A549 (cell line): Measurements from ENCODE around the gene DDB1. TPM values are rescaled to one million over a fixed set of nuclear protein-coding genes. Genes with fewer than 3 reads are reported as not detected.

Source experiments
- ATAC-seq, 2 experiments: fragments of 200-7000 bp in 1 of 2; fragments of >200 bp in 1 of 2; cut with Nextera tagmentation in 1 of 2; cut with Tn5 transposase in 1 of 2; 3 replicates each; pipeline versions ENCODE4 v1.8.0 to v1.9.1; 2018 to 2020; ENCODE audit warnings: mild to moderate bottlenecking in 1 of 2, moderate library complexity in 1 of 2
- CTCF ChIA-PET: fragments of 300-600 bp; sonication (Branson Sonifier 250); formaldehyde crosslinking; extraction: SDS; loops from one replicate; lab custom pipeline; 2021; ENCODE audit warnings: antibody characterized with exemption, inconsistent platforms; lab: Yijun Ruan, JAX
- POLR2A ChIA-PET: fragments of 350-600 bp; formaldehyde crosslinking; extraction: SDS; loops from one replicate; lab custom pipeline; 2021; ENCODE audit warnings: antibody characterized with exemption, inconsistent platforms; lab: Yijun Ruan, JAX
- DNase-seq, 2 experiments: peaks; one replicate each; pipeline versions ENCODE4 v3.0.0 to v3.0.0-alpha.2; 2011 to 2016; ENCODE audit warnings: low read depth in 1 of 2, low spot score in 1 of 2
- FAIRE-seq: peaks from 2 replicates; lab custom pipeline; 2011; peaks lifted over from hg19 to GRCh38; lab: Jason Lieb, UNC
- H3K27ac ChIP-seq, 2 experiments: fragments of >200 bp; sonication (Bioruptor Twin); formaldehyde crosslinking; 3 replicates each; pipeline ENCODE4 v1.5.1; 2016 to 2017
- H3K4me1 ChIP-seq: fragments of >200 bp; sonication (Bioruptor Twin); formaldehyde crosslinking; 3 replicates; pipeline ENCODE4 v1.6.1; 2016
- H3K4me2 ChIP-seq: fragments of >200 bp; sonication (Bioruptor Twin); formaldehyde crosslinking; 3 replicates; pipeline ENCODE4 v1.6.1; 2016
- H3K4me3 ChIP-seq: fragments of >200 bp; sonication (Bioruptor Twin); formaldehyde crosslinking; 3 replicates; pipeline ENCODE4 v1.5.1; 2016
- H3K9me3 ChIP-seq: fragments of >200 bp; sonication (Bioruptor Twin); formaldehyde crosslinking; 3 replicates; pipeline ENCODE4 v1.6.1; 2016
- BHLHE40 ChIP-seq: IDR thresholded peaks from 2 replicates; pipeline ENCODE4 v1.6.1; 2012; ENCODE audit warnings: low read depth, low read length, inconsistent platforms
- CBX2 ChIP-seq: fragments of 200-600 bp; sonication (generic); IDR thresholded peaks from 2 replicates; pipeline ENCODE4 v1.6.1; 2016; ENCODE audit warnings: low read depth, mild to moderate bottlenecking, borderline replicate concordance
- CHD2 ChIP-seq: fragments of 150-350 bp; IDR thresholded peaks from 2 replicates; pipeline ENCODE4 v1.6.1; 2014; ENCODE audit warnings: low read length; ENCODE audit not compliant: partially characterized antibody
- CHD4 ChIP-seq: fragments of 200-600 bp; sonication (generic); IDR thresholded peaks from 2 replicates; pipeline ENCODE4 v1.6.1; 2016; ENCODE audit warnings: antibody characterized with exemption, mild to moderate bottlenecking, borderline replicate concordance
- EP300 ChIP-seq, 2 experiments: fragments of >200 bp; sonication (Bioruptor Twin); formaldehyde crosslinking; IDR thresholded peaks; 2 replicates in 1 of 2; 3 replicates in 1 of 2; pipeline ENCODE4 v1.6.1; 2016 to 2017
- FOSB ChIP-seq: fragments of 250-450 bp; sonication (Bioruptor Pico); IDR thresholded peaks from 2 replicates; pipeline ENCODE4 v1.5.0; 2020; ENCODE audit warnings: mild to moderate bottlenecking, moderate library complexity
- FOSL2 ChIP-seq, 2 experiments: fragments of 450-650 bp in 1 of 2; fragments of >200 bp in 1 of 2; sonication (Bioruptor Twin) in 1 of 2; formaldehyde crosslinking; IDR thresholded peaks; 2 replicates each; pipeline versions ENCODE4 v1.5.0 to v1.6.1; 2016 to 2020; ENCODE audit warnings: mild to moderate bottlenecking in 1 of 2, moderate library complexity in 1 of 2
- GATA3 ChIP-seq: IDR thresholded peaks from 2 replicates; pipeline ENCODE4 v1.6.1; 2012; ENCODE audit warnings: borderline replicate concordance
- HDAC2 ChIP-seq: fragments of 200-600 bp; sonication (generic); IDR thresholded peaks from 2 replicates; pipeline ENCODE4 v1.6.1; 2016
- HOXB5 ChIP-seq: fragments of 250-450 bp; sonication (Bioruptor Pico); IDR thresholded peaks from 2 replicates; pipeline ENCODE4 v1.5.0; 2020; ENCODE audit warnings: mild to moderate bottlenecking, moderate library complexity
- JUNB ChIP-seq: fragments of >200 bp; sonication (Bioruptor Twin); formaldehyde crosslinking; IDR thresholded peaks from 2 replicates; pipeline ENCODE4 v1.6.1; 2016
- KDM1A ChIP-seq: fragments of 200-600 bp; sonication (generic); IDR thresholded peaks from 2 replicates; pipeline ENCODE4 v1.6.1; 2016; ENCODE audit warnings: low read depth, mild to moderate bottlenecking
- MAX ChIP-seq: IDR thresholded peaks from 2 replicates; pipeline ENCODE4 v1.6.1; 2012
- MAZ ChIP-seq: fragments of 150-350 bp; IDR thresholded peaks from 2 replicates; pipeline ENCODE4 v1.6.1; 2014; ENCODE audit warnings: antibody characterized with exemption, low read depth, low read length, borderline replicate concordance
- MYC ChIP-seq: IDR thresholded peaks from 2 replicates; pipeline ENCODE4 v1.6.1; 2012; ENCODE audit warnings: mild to moderate bottlenecking, inconsistent platforms, low read length, improper control_type of control experiment, borderline replicate concordance
- NPAS2 ChIP-seq: fragments of 250-450 bp; sonication (Bioruptor Pico); IDR thresholded peaks from 2 replicates; pipeline ENCODE4 v1.8.0; 2022; ENCODE audit warnings: mild to moderate bottlenecking, moderate library complexity, borderline replicate concordance
- NR3C1 ChIP-seq: fragments of >200 bp; sonication (Bioruptor Twin); formaldehyde crosslinking; IDR thresholded peaks from 3 replicates; pipeline ENCODE4 v1.6.1; 2017
- RAD21 ChIP-seq, 2 experiments: fragments of >200 bp in 1 of 2; sonication (Bioruptor Twin) in 1 of 2; formaldehyde crosslinking in 1 of 2; IDR thresholded peaks in 1 of 2; conservative IDR thresholded peaks in 1 of 2; 2 replicates in 1 of 2; 3 replicates in 1 of 2; pipeline ENCODE4 v1.6.1; 2012 to 2018; ENCODE audit warnings: inconsistent platforms in 1 of 2
- RARB ChIP-seq: fragments of 250-450 bp; sonication (Bioruptor Pico); IDR thresholded peaks from 2 replicates; pipeline ENCODE4 v1.8.0; 2021; ENCODE audit warnings: mild to moderate bottlenecking, moderate library complexity
- RCOR1 ChIP-seq: fragments of 150-350 bp; IDR thresholded peaks from 2 replicates; pipeline ENCODE4 v1.6.1; 2014; ENCODE audit warnings: antibody characterized with exemption, low read length, low read depth
- RFX5 ChIP-seq: fragments of 450-650 bp; IDR thresholded peaks from 2 replicates; pipeline ENCODE4 v1.7.1; 2014; ENCODE audit warnings: antibody characterized with exemption, mild to moderate bottlenecking, moderate library complexity
- SREBF2 ChIP-seq: fragments of 450-650 bp; IDR thresholded peaks from 2 replicates; pipeline ENCODE4 v1.6.1; 2014; ENCODE audit warnings: mild to moderate bottlenecking, moderate library complexity
- USF2 ChIP-seq: fragments of 450-650 bp; IDR thresholded peaks from 2 replicates; pipeline ENCODE4 v1.6.1; 2014; ENCODE audit warnings: antibody characterized with exemption
- ZFP36 ChIP-seq: fragments of 450-650 bp; IDR thresholded peaks from 2 replicates; pipeline ENCODE4 v1.6.1; 2014; ENCODE audit warnings: borderline replicate concordance; ENCODE audit not compliant: partially characterized antibody
- ZSCAN20 ChIP-seq: fragments of 250-450 bp; sonication (Bioruptor Pico); IDR thresholded peaks from 2 replicates; pipeline ENCODE4 v1.8.0; 2022; ENCODE audit warnings: mild to moderate bottlenecking, moderate library complexity
- WGBS: methylation state at CpG from one replicate; pipeline ENCODE4 v1.1.6; 2017; ENCODE audit errors: missing lambda C conversion rate; 5-methylcytosine and 5-hydroxymethylcytosine counted together
- polyA plus RNA-seq, 4 experiments: library from polyadenylated mRNA; depleted of rRNA in 3 of 4; stranded (reverse); fragments of >200 nt; fragmentation: RNase III in 1 of 4; extraction: RNeasy Plus Mini Kit Qiagen cat#74134 plus additional on column Dnase treatment in 1 of 4; gene quantifications; 2 replicates in 3 of 4; 3 replicates in 1 of 4; pipeline ENCODE4 v1.2.3, GENCODE V29; 2011 to 2017
- TF ChIP-seq, protein P1 (sequence below): fragments of >200 bp; sonication (Bioruptor Twin); formaldehyde crosslinking; IDR thresholded peaks from 3 replicates; pipeline ENCODE4 v1.5.1; 2016
- TF ChIP-seq, protein P2 (sequence below): fragments of 200-600 bp; sonication (generic); IDR thresholded peaks from 2 replicates; pipeline ENCODE4 v1.6.1; 2016; ENCODE audit warnings: antibody characterized with exemption, mild to moderate bottlenecking, moderate library complexity
- TF ChIP-seq, protein P3 (sequence below): fragments of >200 bp; sonication (Bioruptor Twin); formaldehyde crosslinking; IDR thresholded peaks from 3 replicates; pipeline ENCODE4 v1.6.1; 2016
- TF ChIP-seq, protein P4 (sequence below): fragments of 150-350 bp; IDR thresholded peaks from 2 replicates; pipeline ENCODE4 v1.6.1; 2014; ENCODE audit warnings: low read depth, mild to moderate bottlenecking, low read length
- TF ChIP-seq, protein P5 (sequence below): IDR thresholded peaks from 2 replicates; pipeline ENCODE4 v1.6.1; 2012; ENCODE audit warnings: low read depth, borderline replicate concordance

The DDB1 gene
- polyA plus RNA-seq, 2 of the 4 experiments (the other 2 are of a cell fraction) = 149 to 222 TPM

DNA sequence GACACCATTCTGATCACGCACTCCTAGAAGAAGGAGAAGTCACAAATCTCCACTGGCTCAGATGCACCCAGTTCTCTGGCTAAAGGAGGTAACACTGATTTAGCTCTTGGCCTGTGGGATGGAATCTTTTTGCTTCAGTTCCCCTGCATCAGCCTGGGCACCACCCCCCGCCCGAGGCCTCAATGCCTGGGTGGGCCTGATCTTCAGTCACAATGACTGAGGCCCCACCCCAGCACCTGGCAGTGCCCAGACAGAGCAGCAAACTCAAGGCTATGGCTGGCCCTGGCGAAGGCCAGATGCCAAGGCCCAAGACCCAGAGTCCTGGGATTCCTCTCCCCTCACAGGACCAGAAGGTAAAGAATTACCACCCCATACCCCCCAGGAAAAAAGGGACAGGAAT, 23.8 kb upstream of the DDB1 start:
- POLR2A ChIA-PET = no interaction called here
- no peak for FAIRE-seq

DNA sequence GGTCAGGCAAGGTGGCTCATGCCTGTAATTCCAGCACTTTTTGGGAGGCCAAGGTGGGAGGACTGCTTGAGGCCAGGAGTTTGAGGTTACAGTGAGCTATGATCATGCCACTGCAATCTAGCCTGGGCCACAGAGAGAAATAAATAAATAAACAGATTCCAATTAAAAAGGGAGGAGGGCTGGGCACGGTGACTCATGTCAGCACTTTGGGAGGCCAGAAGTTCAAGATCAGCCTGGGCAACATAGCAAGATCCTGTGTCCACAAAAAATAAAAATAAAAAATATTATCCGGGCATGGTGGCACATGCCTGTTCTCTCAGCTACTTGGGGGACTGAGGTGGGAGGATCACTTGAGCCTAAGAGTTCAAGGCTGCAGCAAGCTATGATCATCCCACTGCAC, 21.3 kb upstream of the DDB1 start:
- FAIRE-seq = no peak
- ChIA-PET CTCF (interaction anchor here (1.4 to 33.1 kb wide), 5 partner anchors 9 to 100 kb away, joined by 4 to 521 read pairs (median 21); partner anchors contain the start of genes CYB561A3, DDB1, TKFC and TMEM138), POLR2A (interaction anchor here (1.3 kb wide), 1 partner anchor 8 kb away, joined by 8 read pairs; the partner anchor contains the start of genes CYB561A3 and TMEM138)
- TF ChIP-seq KDM1A (no peak), FOSB (CRISPR knock-in tag) (no peak), CHD2 (no peak), RARB (CRISPR knock-in tag) (no peak), EP300 (IDR thresholded peaks at IDR 0.05) (no peak), RCOR1 (no peak), NPAS2 (CRISPR knock-in tag) (no peak), CBX2 (no peak), NR3C1 (no peak), ZSCAN20 (CRISPR knock-in tag) (no peak), CHD4 (no peak), BHLHE40 (no peak), JUNB (no peak)
- TF ChIP-seq, protein P1, sequence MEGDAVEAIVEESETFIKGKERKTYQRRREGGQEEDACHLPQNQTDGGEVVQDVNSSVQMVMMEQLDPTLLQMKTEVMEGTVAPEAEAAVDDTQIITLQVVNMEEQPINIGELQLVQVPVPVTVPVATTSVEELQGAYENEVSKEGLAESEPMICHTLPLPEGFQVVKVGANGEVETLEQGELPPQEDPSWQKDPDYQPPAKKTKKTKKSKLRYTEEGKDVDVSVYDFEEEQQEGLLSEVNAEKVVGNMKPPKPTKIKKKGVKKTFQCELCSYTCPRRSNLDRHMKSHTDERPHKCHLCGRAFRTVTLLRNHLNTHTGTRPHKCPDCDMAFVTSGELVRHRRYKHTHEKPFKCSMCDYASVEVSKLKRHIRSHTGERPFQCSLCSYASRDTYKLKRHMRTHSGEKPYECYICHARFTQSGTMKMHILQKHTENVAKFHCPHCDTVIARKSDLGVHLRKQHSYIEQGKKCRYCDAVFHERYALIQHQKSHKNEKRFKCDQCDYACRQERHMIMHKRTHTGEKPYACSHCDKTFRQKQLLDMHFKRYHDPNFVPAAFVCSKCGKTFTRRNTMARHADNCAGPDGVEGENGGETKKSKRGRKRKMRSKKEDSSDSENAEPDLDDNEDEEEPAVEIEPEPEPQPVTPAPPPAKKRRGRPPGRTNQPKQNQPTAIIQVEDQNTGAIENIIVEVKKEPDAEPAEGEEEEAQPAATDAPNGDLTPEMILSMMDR = no peak
- TF ChIP-seq, protein P2, sequence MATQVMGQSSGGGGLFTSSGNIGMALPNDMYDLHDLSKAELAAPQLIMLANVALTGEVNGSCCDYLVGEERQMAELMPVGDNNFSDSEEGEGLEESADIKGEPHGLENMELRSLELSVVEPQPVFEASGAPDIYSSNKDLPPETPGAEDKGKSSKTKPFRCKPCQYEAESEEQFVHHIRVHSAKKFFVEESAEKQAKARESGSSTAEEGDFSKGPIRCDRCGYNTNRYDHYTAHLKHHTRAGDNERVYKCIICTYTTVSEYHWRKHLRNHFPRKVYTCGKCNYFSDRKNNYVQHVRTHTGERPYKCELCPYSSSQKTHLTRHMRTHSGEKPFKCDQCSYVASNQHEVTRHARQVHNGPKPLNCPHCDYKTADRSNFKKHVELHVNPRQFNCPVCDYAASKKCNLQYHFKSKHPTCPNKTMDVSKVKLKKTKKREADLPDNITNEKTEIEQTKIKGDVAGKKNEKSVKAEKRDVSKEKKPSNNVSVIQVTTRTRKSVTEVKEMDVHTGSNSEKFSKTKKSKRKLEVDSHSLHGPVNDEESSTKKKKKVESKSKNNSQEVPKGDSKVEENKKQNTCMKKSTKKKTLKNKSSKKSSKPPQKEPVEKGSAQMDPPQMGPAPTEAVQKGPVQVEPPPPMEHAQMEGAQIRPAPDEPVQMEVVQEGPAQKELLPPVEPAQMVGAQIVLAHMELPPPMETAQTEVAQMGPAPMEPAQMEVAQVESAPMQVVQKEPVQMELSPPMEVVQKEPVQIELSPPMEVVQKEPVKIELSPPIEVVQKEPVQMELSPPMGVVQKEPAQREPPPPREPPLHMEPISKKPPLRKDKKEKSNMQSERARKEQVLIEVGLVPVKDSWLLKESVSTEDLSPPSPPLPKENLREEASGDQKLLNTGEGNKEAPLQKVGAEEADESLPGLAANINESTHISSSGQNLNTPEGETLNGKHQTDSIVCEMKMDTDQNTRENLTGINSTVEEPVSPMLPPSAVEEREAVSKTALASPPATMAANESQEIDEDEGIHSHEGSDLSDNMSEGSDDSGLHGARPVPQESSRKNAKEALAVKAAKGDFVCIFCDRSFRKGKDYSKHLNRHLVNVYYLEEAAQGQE = no peak
- TF ChIP-seq, protein P3, sequence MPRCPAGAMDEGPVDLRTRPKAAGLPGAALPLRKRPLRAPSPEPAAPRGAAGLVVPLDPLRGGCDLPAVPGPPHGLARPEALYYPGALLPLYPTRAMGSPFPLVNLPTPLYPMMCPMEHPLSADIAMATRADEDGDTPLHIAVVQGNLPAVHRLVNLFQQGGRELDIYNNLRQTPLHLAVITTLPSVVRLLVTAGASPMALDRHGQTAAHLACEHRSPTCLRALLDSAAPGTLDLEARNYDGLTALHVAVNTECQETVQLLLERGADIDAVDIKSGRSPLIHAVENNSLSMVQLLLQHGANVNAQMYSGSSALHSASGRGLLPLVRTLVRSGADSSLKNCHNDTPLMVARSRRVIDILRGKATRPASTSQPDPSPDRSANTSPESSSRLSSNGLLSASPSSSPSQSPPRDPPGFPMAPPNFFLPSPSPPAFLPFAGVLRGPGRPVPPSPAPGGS = no peak

More for the DNA sequence above, 23.8 kb upstream of the DDB1 start:
- WGBS = 94% methylated on average over 3 of the region's 4 CpGs
- TF ChIP-seq SREBF2 (no peak), USF2 (no peak), ZFP36 (no peak), MYC (no peak), HOXB5 (CRISPR knock-in tag) (no peak), FOSL2 (IDR thresholded peaks at IDR 0.05) (no peak), FOSL2 (CRISPR knock-in tag; IDR thresholded peaks at IDR 0.05) (no peak), GATA3 (no peak), FOSB (CRISPR knock-in tag) (no peak), RARB (CRISPR knock-in tag) (no peak), RAD21 (conservative IDR thresholded peaks at IDR 0.05 in 1 of 2, IDR thresholded peaks at IDR 0.05 in 1 of 2) (no peak), HDAC2 (no peak), MAZ (no peak), MAX (no peak), RFX5 (no peak)
- TF ChIP-seq, protein P4, sequence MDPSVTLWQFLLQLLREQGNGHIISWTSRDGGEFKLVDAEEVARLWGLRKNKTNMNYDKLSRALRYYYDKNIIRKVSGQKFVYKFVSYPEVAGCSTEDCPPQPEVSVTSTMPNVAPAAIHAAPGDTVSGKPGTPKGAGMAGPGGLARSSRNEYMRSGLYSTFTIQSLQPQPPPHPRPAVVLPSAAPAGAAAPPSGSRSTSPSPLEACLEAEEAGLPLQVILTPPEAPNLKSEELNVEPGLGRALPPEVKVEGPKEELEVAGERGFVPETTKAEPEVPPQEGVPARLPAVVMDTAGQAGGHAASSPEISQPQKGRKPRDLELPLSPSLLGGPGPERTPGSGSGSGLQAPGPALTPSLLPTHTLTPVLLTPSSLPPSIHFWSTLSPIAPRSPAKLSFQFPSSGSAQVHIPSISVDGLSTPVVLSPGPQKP = no peak
- TF ChIP-seq, protein P5, sequence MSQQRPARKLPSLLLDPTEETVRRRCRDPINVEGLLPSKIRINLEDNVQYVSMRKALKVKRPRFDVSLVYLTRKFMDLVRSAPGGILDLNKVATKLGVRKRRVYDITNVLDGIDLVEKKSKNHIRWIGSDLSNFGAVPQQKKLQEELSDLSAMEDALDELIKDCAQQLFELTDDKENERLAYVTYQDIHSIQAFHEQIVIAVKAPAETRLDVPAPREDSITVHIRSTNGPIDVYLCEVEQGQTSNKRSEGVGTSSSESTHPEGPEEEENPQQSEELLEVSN = no peak
- H3K9me3 ChIP-seq = no peaks in the 10 kb centered on the region
- no peak for ATAC-seq
- no peak overlapping the region for H3K4me3 ChIP-seq
- DNase-seq = no peak
- H3K4me2 ChIP-seq = no peak overlapping the region
- H3K4me1 ChIP-seq = peaks cover 8% of the 10 kb centered on the region; the same call in 1 of the 3 replicates
- CTCF ChIA-PET = interaction anchor here (1.3 to 33.1 kb wide), 3 partner anchors 9 to 29 kb away, joined by 3 to 521 read pairs (median 368); partner anchors contain the start of genes DDB1, TKFC and TMEM216
- no peak overlapping the region for H3K27ac ChIP-seq

More for the DNA sequence above, 21.3 kb upstream of the DDB1 start:
- WGBS = 71% methylated on average over 2 of the region's 2 CpGs
- no peak overlapping the region for H3K4me3 ChIP-seq
- ATAC-seq (no peak), DNase-seq (no peak)
- no peak overlapping the region for H3K27ac ChIP-seq
- H3K9me3 ChIP-seq = no peaks in the 10 kb centered on the region
- H3K4me2 ChIP-seq = no peak overlapping the region
- no peaks in the 10 kb centered on the region for H3K4me1 ChIP-seq
